NCI-H82 (cell line): ENCODE measurements around the gene RORC.
"Not testable (repeated sequence)": the region's sequence is repeated elsewhere in the genome, so short reads cannot be mapped to it uniquely, and the experiment has no call there.

Experiments used
- DNase-seq: peaks from one replicate; lab custom pipeline; 2025; lab: John Stamatoyannopoulos, UW

RORC gene

GRCh38 chr1:151831605-151832004, at the start of gene RORC:
Gene RORC, minus strand, starts transcription at chr1:151831802. Its CDS starts 38 bp downstream, at chr1:151831764.
- DNase-seq = no peak

DNA sequence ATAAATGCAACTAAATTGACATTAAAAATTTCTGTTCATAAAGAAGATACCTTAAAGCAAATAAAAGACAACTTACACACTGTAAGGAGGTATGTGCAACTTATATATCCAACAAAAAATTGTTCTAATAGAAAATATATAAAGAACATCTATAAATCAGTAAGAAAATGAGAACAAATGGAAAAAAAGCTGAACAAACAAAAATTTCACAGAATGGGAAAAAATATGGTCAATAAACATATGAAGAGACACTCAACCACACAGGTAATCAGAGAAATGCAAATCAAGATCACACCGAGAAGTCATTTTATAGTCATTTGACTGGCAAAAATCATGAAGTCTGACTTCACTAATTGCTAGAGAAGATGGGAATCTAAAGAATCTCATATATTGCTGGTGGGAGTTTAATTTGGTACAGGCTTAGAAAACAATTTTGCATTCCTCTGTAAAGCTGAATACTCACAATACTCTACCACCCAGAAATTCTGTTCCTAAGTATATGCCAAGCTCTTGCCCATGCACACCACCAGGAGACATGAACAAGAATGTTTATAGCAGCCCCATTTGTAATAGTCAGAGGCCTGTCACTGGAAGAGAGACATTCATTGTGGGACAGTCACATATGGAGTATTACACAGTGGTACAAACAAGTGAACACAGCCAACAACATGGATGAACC, 44.0 kb upstream of the RORC start:
- DNase-seq = no peak

- DNase-seq = not testable (repeated sequence)
Observed at GRCh38 chr1:151872776-151873175, 41.2 kb upstream of the RORC start.

- DNase-seq = no peak
Observed at GRCh38 chr1:151871284-151872030, 39.9 kb upstream of the RORC start.

GRCh38 chr1:151868486-151868885, 36.9 kb upstream of the RORC start:
- DNase-seq = no peak

- no peak for DNase-seq
Observed at GRCh38 chr1:151867765-151868411, 36.3 kb upstream of the RORC start.

- no peak for DNase-seq
Observed at GRCh38 chr1:151867321-151867720, 35.7 kb upstream of the RORC start.

DNA sequence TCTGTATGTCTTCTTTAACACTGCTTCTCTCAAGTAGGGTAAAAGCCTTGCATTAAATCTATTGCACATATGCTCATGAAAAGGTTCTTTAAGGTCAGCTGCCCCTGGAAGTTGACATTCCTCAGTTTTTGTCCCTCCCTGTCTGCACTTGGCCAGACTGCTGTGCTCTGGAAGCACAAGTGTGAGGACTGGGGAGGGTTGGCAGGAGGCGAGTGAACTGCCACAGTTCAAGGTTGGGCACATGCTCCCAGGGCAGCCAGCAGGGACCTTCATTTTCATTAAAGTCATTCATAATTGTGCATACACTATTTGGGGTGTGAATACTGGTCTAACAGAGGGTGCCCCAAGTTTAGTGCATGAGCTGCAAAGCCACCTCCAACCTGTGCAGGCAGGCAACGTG, 32.8 kb upstream of the RORC start:
- DNase-seq = peak; percentile 38

DNA sequence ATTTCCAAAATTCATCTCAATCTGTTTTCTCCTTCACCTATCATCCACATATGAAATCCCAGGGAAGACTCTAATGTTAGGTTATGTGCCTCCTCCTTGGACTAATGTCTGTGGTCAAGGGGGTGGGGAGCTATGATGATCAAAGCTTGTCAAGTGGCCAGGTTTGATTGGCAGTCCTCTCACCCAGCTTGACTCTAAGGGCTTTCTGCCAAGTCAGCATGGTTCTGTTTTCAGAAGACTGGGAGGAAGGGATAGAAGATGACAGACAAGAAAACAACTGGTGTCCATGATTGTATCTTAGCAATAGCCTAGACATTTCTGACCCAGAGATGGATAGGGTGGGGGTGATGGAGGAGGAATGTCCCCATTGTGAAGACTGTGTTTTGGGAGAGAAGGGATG, 31.0 kb upstream of the RORC start:
- no peak for DNase-seq

DNA sequence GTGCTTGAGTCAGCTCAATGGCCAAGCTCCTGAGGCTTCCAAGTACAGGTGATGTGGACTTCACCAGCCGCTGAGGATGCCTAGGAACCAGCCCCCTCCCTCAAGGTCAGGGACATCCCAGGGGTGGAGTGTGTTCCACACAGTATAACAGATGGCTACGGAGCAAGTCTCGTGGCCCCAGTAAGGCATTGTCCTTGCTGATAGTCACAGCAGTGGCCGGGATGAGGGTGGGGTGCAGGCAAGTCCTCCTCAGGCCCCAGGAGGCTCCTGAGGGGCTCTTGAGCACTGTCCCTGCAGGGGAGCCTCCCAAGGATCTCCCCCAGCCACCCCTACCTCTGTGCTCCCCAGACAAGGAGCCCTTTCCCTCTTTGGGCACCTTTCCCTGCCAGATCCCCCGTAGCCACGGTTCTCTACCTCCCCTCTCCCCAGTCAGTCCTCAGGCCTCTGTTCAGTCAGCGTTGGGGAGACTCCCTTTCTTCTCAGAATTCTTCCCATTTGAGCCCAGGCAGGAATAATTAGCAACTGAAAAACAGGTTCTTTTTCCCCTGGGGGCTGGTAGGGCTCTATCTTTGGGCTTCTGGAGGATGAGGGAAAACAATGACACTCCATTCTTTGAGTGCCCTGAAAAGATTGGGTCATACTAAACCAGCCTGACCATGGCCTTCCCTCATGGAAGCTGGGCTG, 29.0 kb upstream of the RORC start:
- DNase-seq = no peak

DNA sequence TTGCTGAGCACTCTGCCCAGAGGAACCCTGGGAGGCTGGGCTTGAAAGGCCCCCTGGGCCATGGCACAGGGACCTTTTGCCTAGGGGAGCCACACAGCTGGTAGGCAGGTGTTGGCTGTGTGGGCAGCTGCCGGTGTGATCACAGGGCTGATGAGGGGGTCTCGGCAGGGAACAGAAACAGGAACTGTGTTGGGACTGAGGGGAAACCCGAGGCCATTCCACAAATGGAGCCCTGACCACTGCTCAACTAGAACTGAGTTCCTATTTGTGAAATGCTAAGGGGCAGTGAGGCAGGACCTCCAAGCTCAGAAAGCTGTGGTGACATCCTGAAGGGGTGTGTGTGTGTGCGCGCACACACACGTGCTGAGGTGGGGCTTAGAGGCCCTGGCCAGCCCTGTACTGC, 28.3 kb upstream of the RORC start:
- DNase-seq = no peak

DNA sequence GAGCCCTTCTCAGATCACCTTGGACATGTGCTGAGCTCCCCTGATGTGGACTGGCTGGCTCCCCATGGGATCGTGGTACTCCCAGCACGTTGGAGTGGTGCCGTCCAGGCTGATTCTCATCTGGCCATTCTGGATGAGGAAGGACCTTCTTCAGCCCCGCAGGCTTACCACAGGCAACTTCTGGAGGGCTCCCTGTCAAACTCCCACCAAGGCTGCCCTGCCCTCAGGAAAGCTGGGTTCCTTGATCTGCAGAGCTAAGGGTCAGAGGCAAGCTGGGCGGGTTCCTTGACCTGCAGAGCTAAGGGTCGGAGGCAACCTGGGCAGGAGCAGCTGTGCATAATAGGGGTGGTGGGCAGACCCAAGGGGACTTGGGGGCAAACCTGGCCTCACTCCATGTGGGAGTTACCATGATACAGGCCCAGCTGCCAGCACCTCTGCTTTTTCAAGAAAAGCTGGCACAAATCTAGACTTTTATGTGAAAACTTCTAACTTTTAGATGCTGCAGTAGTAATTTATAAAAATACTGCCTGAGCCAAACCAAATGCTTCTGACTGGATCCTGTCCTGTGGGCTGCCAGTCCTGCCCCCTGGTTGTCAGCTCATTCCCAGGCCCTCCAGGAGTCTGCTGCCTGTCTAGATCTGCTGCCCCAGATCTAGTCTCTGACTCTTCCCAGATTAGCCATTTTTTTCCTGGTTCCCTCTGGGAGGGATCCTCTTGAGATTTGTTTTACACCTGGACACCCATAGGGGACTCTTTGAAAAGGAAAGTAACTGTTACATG, 27.5 kb upstream of the RORC start:
- DNase-seq = no peak

DNA sequence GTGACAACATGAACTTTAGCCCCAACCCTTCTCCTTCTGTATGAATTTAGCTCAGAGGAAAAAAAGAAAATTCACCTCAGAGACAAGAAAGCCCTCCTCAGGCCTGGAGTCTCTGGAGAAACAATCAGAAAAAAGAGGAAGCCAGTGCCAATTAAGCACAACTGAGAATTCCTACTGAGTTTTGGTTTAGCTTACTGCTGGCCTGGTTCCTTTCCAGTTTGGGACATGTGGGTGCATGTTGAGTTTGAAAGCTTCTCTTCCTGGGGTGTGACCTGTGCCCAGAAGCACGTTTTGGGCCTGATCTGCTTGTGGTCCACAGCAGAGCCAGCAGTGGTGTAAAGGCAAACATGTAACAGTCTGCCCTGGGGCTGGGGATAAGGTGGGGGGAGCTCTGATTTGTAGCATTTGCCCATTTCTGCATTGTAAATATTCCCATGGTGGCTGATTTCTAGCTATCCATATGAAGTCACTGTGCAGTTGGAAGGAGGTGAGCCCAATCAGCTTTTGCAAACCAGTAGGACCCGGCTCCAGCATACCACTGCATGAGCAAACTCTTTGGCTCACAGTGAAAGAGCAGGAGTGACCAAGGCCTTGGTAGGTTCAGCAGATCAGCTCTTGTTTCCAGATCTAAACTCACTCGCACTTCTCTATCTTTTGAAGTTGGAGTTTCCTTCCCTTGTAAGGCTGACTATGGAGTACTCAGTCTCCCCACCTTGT, 26.6 kb upstream of the RORC start:
- no peak for DNase-seq

DNA sequence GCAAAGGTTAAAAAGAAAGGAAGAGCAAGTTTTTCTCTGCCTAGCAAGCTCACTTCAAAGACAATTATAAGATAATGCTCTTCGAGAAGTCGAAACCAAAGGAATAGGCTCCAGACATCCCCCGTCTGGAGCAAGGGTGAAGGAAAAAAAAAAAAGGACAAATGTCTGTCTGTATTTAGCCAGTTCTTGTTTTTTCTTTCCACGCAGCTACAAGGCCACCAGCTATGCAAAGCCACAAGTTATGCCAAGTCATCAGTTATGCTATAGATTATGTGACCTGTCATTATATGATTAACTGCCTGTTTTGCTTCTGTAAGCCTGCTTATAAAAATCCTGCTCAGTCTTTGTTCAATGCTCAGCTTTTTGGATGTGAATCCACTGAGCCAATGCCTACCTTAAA, 24.3 kb upstream of the RORC start:
- no peak for DNase-seq

DNA sequence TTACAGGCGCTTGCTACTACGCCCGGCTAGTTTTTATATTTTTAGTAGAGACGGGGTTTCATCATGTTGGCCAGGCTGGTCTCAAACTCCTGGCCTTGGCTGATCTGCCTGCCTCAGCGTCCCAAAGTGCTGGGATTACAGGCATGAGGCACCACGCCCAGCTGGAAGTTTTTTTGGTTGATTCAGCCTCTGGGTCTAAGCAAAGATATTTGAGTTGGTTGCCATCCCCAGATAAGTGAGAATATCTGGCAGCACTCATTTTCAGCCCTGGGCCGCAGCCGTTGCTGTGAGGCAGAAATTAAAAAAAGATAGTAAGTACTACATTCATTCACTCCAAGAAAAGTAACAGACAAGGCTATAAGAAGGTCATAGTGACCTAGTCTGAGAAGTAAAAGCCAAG, 23.9 kb upstream of the RORC start:
- not testable (repeated sequence) for DNase-seq

GRCh38 chr1:151854658-151855057, 23.1 kb upstream of the RORC start:
- no peak for DNase-seq

- DNase-seq = peak; percentile 32
Observed at GRCh38 chr1:151853411-151853943, 21.9 kb upstream of the RORC start, which contains the start of gene THEM5. Gene THEM5, minus strand, starts transcription at chr1:151853712. Its CDS starts 147 bp downstream, at chr1:151853565.

GRCh38 chr1:151852733-151853132, 21.1 kb upstream of the RORC start:
- no peak for DNase-seq

GRCh38 chr1:151851886-151852285, 20.3 kb upstream of the RORC start:
- DNase-seq = no peak

GRCh38 chr1:151849871-151850270, 18.3 kb upstream of the RORC start:
- no peak for DNase-seq

GRCh38 chr1:151849126-151849525, 17.5 kb upstream of the RORC start:
- DNase-seq = no peak
